Hindlimb muscle (tissue), 1 donor: ENCODE measurements around the gene ZER1. TPM values are rescaled to one million over a fixed set of nuclear protein-coding genes. Genes with fewer than 3 reads are reported as not detected.
"Not testable (repeated sequence)": the region's sequence is repeated elsewhere in the genome, so short reads cannot be mapped to it uniquely, and the experiment has no call there.

ENCODE experiments used
- DNase-seq: peaks from one replicate; pipeline ENCODE4 v3.0.0-alpha.2; 2013
- polyA plus RNA-seq: library from polyadenylated mRNA; unstranded; fragments of 120-200 nt; gene quantifications from one replicate; pipeline ENCODE4 v1.2.1, GENCODE V29; 2013; ENCODE audit not compliant: insufficient read length

Gene ZER1
- polyA plus RNA-seq, 1 donor = 46.0 TPM

GRCh38 chr9:128714586-128715435 lies 56.9 kb downstream of the ZER1 start:
- DNase-seq = no peak

GRCh38 chr9:128713941-128714573 lies 57.7 kb downstream of the ZER1 start:
- DNase-seq = no peak

- DNase-seq = no peak
Observed at GRCh38 chr9:128713411-128713780, 58.3 kb downstream of the ZER1 start.

- DNase-seq = no peak
Observed at GRCh38 chr9:128712451-128713410, 59.0 kb downstream of the ZER1 start.

- DNase-seq = no peak
Observed at GRCh38 chr9:128707446-128707845, 64.3 kb downstream of the ZER1 start.

GRCh38 chr9:128706671-128707381 lies 64.9 kb downstream of the ZER1 start:
- no peak for DNase-seq

GRCh38 chr9:128706045-128706444 lies 65.7 kb downstream of the ZER1 start:
- no peak for DNase-seq

GRCh38 chr9:128705051-128705965 lies 66.4 kb downstream of the ZER1 start:
- DNase-seq = no peak

- no peak for DNase-seq
Observed at GRCh38 chr9:128704356-128704670, 67.4 kb downstream of the ZER1 start.

GRCh38 chr9:128703616-128704355 lies 67.9 kb downstream of the ZER1 start:
- no peak for DNase-seq

- DNase-seq = no peak
Observed at GRCh38 chr9:128702949-128703615, 68.6 kb downstream of the ZER1 start.

GRCh38 chr9:128702445-128702948 lies 69.2 kb downstream of the ZER1 start, which contains the start of gene PKN3:
PKN3 (plus strand) TSS chr9:128702503; CDS start chr9:128702916, 413 bp downstream.
- DNase-seq = peak; percentile 88

- DNase-seq = no peak
Observed at GRCh38 chr9:128701227-128701854, 70.4 kb downstream of the ZER1 start.

GRCh38 chr9:128699096-128699795 lies 72.5 kb downstream of the ZER1 start:
- DNase-seq = not testable (repeated sequence)

- DNase-seq = no peak
Observed at GRCh38 chr9:128696923-128697707, 74.6 kb downstream of the ZER1 start.

GRCh38 chr9:128694344-128694743 lies 77.4 kb downstream of the ZER1 start:
- DNase-seq = no peak

GRCh38 chr9:128693738-128694137 lies 78.0 kb downstream of the ZER1 start:
- DNase-seq = not testable (repeated sequence)

- DNase-seq = no peak
Observed at GRCh38 chr9:128690684-128691034, 81.1 kb downstream of the ZER1 start.
